ENCODE measurements around the gene ANAPC16.
A peak's percentile ranks its signal among the peaks of the same experiment; 100 is the strongest.
"Not testable (repeated sequence)": the region's sequence is repeated elsewhere in the genome, so short reads cannot be mapped to it uniquely, and the experiment has no call there.

Gene ANAPC16

GRCh38 chr10:72218325-72218724, 2.5 kb downstream of the ANAPC16 start:
- DNase-seq: no peak

DNA sequence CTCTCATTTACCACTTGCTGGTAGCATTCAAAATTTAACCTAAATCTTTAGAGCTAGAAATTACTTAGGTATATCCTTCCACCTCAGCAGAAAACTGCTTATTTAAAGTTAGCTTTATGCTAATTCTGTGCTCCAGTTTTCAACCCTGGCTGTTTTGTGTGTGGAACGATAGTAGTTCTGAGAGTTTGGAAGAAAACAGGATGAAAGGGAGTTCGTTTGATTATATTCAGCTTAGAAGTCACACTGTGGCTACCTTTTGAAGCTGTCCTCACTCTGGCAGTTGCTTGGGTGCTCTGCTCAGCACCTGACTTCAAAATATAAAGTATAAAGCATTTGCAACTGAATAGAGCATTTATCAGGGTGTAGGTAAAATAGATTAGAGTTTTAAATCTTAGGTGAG, 2.9 kb downstream of the ANAPC16 start:
- DNase-seq: no peak

DNA sequence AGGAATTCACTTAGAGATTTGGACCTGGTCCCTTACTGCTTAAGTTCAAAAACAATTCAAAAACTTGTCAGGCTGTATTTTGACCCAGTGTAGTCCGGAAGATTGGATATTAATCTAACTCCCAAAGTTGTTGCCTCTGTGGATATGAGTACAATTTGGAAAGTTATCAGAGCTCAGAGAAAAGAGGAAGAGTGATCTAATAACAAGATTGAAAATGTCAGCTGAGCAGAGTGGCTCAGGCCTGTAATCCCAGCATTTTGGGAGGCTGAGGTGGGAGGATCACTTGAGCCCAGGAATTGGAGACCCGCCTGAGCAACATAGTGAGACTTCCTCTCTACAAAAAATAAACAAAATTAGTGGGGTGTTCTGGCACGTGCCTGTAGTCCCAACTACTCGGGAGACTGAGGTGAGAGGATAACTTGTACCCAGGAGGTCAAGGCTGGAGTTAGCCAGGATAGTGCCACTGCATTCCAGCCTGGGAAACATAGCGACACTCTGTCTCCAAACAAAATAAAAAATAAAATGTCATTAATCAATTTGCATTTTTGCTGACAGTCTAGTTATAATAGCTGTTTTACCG, 3.5 kb downstream of the ANAPC16 start:
- DNase-seq: no peak

GRCh38 chr10:72220637-72221036, 4.8 kb downstream of the ANAPC16 start:
- DNase-seq: no peak

GRCh38 chr10:72221278-72221677, 5.5 kb downstream of the ANAPC16 start:
- no peak for DNase-seq

- no peak for DNase-seq
Observed at GRCh38 chr10:72223743-72224101, 7.9 kb downstream of the ANAPC16 start.

DNA sequence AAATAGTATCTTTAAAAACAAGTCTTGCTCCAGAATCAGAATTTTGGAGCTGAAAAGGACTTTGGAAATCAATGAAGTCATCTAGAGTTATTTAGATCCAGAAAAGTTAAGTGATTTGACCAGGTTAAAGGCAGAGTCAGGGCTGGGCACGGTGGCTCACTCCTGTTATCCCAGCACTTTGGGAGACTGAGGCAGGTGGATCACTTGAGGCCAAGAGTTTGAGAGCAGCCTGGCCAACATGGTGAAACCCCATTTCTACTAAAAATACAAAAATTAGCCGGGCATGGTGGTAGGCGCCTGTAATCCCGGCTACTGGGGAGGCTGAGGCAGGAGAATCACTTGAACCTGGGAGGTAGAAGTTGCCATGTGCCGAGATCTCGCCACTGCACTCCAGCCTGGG, 8.4 kb downstream of the ANAPC16 start:
- not testable (repeated sequence) for DNase-seq

- DNase-seq: no peak
Observed at GRCh38 chr10:72226418-72227027, 10.7 kb downstream of the ANAPC16 start.

DNA sequence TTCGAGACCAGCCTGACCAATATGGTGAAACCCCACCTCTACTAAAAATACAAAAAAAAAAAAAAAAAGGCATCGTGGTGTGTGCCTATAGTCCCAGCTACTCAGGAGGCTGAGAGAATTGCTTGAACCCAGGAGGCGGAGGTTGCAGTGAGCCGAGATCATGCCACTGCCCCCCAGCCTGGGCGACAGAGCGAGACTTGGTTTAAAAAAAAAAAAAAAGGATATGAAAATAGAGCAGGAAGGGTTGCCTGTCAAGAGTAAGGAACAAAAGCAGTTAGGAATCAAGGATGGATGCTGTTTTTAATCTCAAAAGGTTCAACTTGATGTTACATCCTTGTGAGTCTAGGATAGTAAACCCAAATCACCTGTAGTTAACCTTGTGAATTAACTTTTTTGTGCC, 12.0 kb downstream of the ANAPC16 start:
- no peak for DNase-seq

- peak; percentile 92 for DNase-seq
Observed at GRCh38 chr10:72228318-72228751, 12.5 kb downstream of the ANAPC16 start.

DNA sequence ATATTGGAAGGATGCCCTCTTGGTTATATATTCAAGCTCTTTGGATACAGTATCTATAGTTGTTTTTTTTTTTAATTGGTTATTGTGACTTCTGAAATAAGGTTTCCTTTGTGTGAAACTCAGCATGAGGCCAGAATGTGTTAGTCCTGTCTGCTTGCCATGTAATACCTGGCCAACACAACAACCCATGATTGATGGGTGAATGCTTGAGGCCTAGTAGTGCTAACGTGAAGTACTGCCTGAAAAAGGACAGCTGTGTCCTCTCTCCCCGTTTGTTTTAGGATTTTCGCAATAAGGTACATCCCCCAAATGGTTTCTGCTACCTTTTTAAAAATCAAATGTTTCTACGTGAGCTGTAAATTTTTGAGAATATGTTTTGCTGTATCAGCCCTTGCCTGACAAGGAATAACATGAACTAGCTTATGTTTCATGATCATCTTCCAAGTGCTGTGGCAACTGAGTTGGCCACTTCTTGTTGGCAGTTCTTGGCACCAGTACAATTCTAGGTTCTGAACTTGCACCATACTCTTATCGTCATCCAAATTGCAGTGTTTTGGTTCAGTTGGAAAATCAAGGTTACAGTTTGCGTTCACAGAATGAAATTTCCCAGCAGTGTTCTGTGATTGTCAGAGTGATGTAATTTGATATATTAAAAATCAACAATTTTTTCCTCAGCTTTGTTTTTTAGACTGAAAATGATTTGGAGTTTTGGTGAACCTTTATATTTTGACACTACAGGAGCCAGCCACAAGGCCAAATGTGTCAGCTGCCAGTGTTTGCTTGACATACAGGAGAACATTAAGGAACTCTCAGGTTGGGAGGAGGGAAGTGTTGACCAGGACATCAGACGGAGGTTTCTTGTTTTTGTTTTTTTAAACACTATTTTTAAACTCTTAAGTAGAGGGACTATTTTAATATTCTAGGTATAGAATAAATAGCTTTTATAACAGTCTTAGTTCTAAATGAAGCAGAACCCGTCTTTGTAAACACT, 13.7 kb downstream of the ANAPC16 start:
- DNase-seq: no peak

- no peak for DNase-seq
Observed at GRCh38 chr10:72233621-72234020, 17.8 kb downstream of the ANAPC16 start.

- no peak for DNase-seq
Observed at GRCh38 chr10:72234560-72235095, 18.8 kb downstream of the ANAPC16 start.

DNA sequence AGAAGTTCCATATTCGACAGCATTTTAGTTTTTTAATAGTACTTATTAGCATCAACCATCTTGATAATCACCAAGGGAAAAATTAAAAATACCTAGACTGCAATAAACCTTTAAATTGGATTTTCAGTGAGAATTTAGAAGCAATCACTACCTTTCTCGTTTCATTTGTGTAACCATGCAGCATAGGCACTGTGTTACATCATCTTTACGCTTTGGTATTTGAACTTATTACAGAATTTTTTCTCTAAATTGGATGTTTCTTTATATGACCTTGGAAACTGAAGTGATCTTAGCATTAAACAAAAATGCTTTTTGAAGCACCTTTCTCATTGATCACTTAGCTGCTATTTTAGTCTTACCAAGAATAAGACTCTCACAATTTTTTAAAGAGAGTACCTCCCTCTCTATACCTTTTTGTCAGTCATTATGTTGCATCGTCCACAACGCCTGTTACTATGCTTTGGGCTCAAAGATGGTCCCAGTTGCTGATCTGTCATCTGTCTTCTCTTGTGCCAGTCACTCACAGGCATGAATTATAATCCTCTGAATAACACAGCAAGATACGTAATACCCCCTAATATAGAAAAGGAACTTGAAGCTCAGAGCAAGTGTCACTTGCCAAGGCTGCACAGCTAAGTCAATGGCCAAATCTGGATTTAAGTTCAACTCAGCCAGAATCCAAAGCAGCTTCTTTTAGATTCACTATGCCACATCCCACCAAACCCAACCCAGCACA, 19.9 kb downstream of the ANAPC16 start:
- DNase-seq: no peak

- no peak for DNase-seq
Observed at GRCh38 chr10:72238392-72239175, 22.8 kb downstream of the ANAPC16 start.

DNA sequence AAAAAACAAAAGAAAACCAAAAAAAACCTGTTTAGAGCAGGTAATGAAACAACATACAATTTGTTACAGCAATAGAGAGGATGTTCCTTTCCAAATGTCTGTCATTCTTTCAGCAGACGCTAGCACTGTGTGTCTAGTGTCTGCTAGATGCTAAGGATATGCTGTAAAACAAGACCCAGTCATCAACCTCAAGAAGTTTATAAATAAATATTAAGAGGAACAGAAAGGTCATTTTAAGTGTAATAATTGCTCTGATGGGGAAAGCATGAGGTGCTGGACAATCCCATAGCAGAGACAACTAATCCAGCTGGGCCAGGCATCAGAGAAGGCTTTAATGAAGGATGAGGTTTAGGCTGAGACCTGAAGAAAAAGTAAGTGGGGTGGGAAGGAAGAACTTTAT, 23.6 kb downstream of the ANAPC16 start:
- no peak for DNase-seq

DNA sequence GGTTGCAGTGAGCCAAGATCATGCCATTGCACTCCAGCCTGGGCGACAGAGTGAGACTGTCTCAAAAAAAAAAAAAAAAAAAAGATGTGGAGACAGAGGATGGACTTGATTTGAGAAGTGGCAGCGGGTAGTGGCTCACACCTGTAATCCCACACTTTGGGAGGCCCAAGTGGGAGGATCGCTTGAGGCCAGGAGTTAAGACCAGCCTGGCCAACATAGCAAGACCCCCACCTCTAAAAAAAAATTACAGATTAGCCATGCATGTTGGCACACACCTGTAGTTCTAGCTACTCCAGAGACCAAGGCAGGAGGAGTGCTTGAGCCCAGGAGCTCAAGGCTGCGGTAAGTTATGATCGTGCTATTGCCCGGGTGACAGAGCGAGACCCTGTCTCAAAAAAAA, 24.6 kb downstream of the ANAPC16 start:
- no peak for DNase-seq

DNA sequence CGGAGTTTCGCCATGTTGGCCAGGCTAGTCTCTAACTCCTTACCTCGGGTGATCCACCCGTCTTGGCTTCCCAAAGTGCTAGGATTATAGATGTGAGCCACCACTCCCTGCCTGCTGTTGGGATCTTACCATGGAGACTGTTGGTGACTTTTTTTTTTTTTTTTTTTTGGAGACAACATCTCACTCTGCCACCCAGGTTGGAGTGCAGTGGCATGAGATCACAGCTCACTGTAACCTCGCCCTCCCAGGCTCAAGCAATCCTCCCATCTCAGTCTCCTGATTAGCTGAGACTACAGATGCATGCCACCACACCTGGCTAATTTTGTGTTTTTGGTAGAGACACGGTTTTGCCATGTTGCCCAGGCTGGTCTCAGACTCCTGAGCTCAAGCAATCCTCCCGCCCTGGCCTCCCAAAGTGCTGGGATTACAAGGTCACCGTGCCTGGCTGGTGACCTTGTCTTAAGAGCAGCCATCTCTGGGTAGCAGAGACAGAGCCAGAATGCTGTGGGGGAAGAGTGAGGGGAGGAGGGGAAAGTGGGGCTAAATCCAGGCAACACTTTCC, 26.0 kb downstream of the ANAPC16 start:
- DNase-seq: no peak

GRCh38 chr10:72242675-72243074, 26.9 kb downstream of the ANAPC16 start:
- peak; percentile 9 for DNase-seq

- peak; percentile 29 for DNase-seq
Observed at GRCh38 chr10:72243822-72244437, 28.1 kb downstream of the ANAPC16 start.

GRCh38 chr10:72244573-72245038, 28.8 kb downstream of the ANAPC16 start:
- no peak for DNase-seq
